GM10847 (cell line): ENCODE measurements around the gene OSMR.

Experiments used
- POLR2A ChIP-seq: IDR thresholded peaks from 2 replicates; pipeline ENCODE4 v1.6.1; 2011; ENCODE audit not compliant: insufficient read length; ENCODE audit errors: extremely low read depth

OSMR gene

GRCh38 chr5:38878391-38879077 is 32.7 kb downstream of the OSMR start:
- no peak for TF ChIP-seq POLR2A

DNA sequence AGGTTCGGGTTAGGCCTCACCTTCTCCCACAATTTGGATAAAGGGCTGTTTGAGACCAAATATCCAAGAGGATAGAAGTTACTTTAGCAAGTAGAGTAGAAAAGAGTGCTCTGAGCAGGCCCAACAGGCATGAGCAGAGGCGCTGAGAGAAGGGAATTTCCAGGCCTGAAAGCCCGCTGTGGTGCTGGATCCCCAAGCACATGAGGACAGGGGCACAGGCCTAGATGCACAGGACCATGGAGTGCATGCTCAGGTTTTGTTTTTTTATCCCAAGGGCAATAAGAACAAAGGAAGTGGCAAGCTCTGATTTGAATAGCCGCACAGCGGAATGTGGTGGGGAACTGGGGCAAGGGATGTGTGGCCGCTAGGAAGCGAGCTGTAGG is 33.3 kb downstream of the OSMR start:
- no peak for TF ChIP-seq POLR2A

DNA sequence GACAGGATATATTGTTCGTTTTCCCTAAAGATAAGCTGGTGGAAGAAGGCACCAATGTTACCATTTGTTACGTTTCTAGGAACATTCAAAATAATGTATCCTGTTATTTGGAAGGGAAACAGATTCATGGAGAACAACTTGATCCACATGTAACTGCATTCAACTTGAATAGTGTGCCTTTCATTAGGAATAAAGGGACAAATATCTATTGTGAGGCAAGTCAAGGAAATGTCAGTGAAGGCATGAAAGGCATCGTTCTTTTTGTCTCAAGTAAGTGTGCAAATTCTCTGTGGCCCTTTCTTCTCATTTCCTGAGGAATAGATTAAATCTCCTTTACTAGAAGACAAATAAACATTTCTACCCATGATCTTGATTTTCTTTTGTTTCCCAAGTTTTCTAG is 38.0 kb downstream of the OSMR start:
- no peak for TF ChIP-seq POLR2A

- TF ChIP-seq POLR2A = no peak
Observed at GRCh38 chr5:38885208-38885607, 39.4 kb downstream of the OSMR start.

- no peak for TF ChIP-seq POLR2A
Observed at GRCh38 chr5:38888041-38888440, 42.2 kb downstream of the OSMR start.

- TF ChIP-seq POLR2A = no peak
Observed at GRCh38 chr5:38889424-38889823, 43.6 kb downstream of the OSMR start.

GRCh38 chr5:38891563-38891962 is 45.8 kb downstream of the OSMR start:
- no peak for TF ChIP-seq POLR2A

GRCh38 chr5:38892363-38892762 is 46.6 kb downstream of the OSMR start:
- TF ChIP-seq POLR2A = no peak

GRCh38 chr5:38896760-38897159 is 50.9 kb downstream of the OSMR start:
- TF ChIP-seq POLR2A = no peak

GRCh38 chr5:38899936-38900335 is 54.1 kb downstream of the OSMR start:
- TF ChIP-seq POLR2A = no peak

- no peak for TF ChIP-seq POLR2A
Observed at GRCh38 chr5:38905516-38905915, 59.7 kb downstream of the OSMR start.

DNA sequence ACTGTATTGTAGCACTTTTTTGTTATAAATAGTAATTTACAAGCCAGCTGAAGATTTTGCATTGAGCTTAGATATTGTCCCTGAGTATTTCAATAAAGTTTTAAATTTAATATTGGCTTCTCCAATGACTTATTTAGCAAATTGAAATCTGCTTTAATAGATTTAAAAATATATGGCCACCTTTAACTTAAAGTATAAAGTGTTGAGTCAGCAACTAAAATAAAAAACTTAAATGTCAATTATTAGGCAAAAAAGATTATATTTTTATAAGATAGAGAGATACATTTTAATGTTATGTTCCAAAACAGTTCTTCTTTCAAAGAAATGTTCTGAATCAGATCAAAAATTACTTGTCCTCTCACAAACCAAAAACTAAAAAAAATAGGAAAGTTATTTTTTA is 60.7 kb downstream of the OSMR start:
- no peak for TF ChIP-seq POLR2A

GRCh38 chr5:38911933-38912332 is 66.1 kb downstream of the OSMR start:
- no peak for TF ChIP-seq POLR2A

- no peak for TF ChIP-seq POLR2A
Observed at GRCh38 chr5:38913714-38914113, 67.9 kb downstream of the OSMR start.

DNA sequence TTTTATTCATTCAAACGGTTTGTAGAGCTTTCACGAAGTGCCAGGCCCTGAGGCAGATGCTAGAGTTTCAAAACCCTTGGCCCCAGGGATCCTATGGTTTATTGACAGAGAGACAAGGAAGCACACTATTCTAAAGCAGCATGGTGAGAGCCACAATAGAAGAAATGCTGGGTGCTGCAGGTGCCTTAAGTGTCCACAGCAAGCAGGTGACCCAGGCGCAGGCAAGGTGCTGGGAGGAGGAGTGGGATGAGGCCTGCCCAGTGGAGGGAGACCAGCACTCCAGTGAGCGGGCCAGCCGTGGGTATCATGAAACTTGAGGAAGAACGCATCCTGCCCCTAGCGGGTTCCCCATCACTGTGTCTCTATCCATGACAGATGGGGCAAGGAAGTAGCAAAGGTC is 71.0 kb downstream of the OSMR start:
- TF ChIP-seq POLR2A = no peak

DNA sequence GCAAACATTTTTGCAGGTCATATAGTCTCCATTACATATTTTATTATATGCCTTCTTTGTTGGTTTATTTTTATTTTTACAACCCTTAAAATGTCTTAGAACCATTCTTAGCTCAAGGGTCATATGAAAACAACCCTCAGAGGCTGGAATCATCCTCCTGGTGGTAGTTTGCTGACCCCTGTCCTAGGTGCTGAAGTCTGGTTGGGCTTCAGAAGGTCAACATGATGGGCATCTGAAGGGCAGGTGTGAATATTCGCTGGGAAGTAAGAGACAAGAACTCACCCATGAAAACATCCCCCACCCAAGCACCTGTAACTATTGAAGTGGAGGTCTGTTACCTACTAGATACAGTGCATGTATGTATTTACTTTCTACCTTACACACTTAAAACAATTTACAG is 75.4 kb downstream of the OSMR start:
- no peak for TF ChIP-seq POLR2A

DNA sequence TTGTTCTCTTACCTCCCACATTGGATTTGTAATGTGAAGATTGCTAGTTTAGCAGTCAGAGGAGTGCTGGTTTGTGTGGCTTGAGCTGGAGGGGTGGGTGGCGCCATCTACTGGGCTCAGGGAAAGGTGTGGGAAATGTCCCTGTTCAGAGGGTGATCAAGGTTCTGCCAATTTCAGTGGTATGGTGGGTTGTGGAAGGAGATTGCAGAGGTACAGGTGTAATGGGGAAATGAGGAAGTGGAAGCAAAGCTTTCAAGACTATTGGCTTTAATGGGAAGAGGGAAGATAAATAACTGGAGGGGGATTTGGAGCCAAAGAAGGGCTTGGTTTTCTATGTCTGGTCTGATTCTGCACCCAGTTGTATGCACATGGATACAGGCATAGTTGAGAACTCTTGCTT is 76.4 kb downstream of the OSMR start:
- no peak for TF ChIP-seq POLR2A
